Tibial nerve (tissue), 4 donors: Measurements from ENCODE around the gene GPR55. TPM values are rescaled to one million over a fixed set of nuclear protein-coding genes. Genes with fewer than 3 reads are reported as not detected.
"Not testable (repeated sequence)": the region's sequence is repeated elsewhere in the genome, so short reads cannot be mapped to it uniquely, and the experiment has no call there.

Source experiments
- DNase-seq, 2 donors: peaks; one replicate each; pipeline ENCODE4 v3.0.0-alpha.2; 2019; ENCODE audit warnings: low spot score in 2 of 2
- H3K27ac ChIP-seq, 4 donors: fragments of 200-600 bp; sonication (generic) in 3 of 4; one replicate each; pipeline ENCODE4 v1.5.1; 2017 to 2019; ENCODE audit warnings: mild to moderate bottlenecking in 1 of 4
- H3K27me3 ChIP-seq, 2 donors: fragments of 200-600 bp; sonication (generic) in 1 of 2; one replicate each; pipeline versions ENCODE4 v1.5.1 to v1.6.0; 2017 to 2019
- H3K36me3 ChIP-seq, 3 donors: fragments of 200-600 bp; sonication (generic); one replicate each; pipeline ENCODE4 v1.5.1; 2018 to 2019
- H3K4me1 ChIP-seq, 4 donors: fragments of 200-600 bp; sonication (generic) in 3 of 4; one replicate each; pipeline ENCODE4 v1.5.1; 2017 to 2019
- H3K4me3 ChIP-seq, 4 donors: fragments of 200-600 bp; sonication (generic) in 3 of 4; one replicate each; pipeline ENCODE4 v1.5.1; 2017 to 2019; ENCODE audit warnings: mild to moderate bottlenecking in 1 of 4, moderate library complexity in 1 of 4
- H3K9me3 ChIP-seq, 4 donors: fragments of 200-600 bp; sonication (generic) in 3 of 4; one replicate each; pipeline ENCODE4 v1.5.1; 2017 to 2019
- EP300 ChIP-seq, 2 donors: sonication (generic); formaldehyde crosslinking; IDR thresholded peaks; one replicate each; pipeline ENCODE4 v1.6.1; 2017; ENCODE audit warnings: antibody characterized with exemption in 2 of 2, mild to moderate bottlenecking in 1 of 2
- POLR2A ChIP-seq, 2 donors: fragments of 450-650 bp; IDR thresholded peaks; one replicate each; pipeline ENCODE4 v1.6.1; 2017; ENCODE audit warnings: antibody characterized with exemption in 2 of 2, mild to moderate bottlenecking in 2 of 2, moderate library complexity in 2 of 2
- WGBS, 2 donors: methylation state at CpG; one replicate each; pipeline ENCODE4 v1.1.5; 2018; 5-methylcytosine and 5-hydroxymethylcytosine counted together
- total RNA-seq, 4 donors: library from RNA; depleted of rRNA; stranded (reverse); fragments of >200 nt; gene quantifications; one replicate each; pipeline ENCODE4 v1.1.0, GENCODE V29; 2016
- TF ChIP-seq, protein P1 (sequence below), 5 experiments: fragments of 200-600 bp in 3 of 5; fragments of 450-650 bp in 2 of 5; sonication (generic) in 3 of 5; IDR thresholded peaks; one replicate each; pipeline ENCODE4 v1.5.1; 2016 to 2019; ENCODE audit warnings: antibody characterized with exemption in 5 of 5, mild to moderate bottlenecking in 3 of 5, moderate library complexity in 2 of 5

GPR55 gene
- total RNA-seq, 4 donors from 2014 or later = 0.21 TPM; not detected in 3

GRCh38 chr2:230968921-230969658 lies 44.0 kb upstream of the GPR55 start:
- no peak overlapping the region for H3K4me3 ChIP-seq
- TF ChIP-seq EP300 (IDR thresholded peaks at IDR 0.05) (no peak), POLR2A (IDR thresholded peaks at IDR 0.05) (no peak)
- TF ChIP-seq, protein P1, sequence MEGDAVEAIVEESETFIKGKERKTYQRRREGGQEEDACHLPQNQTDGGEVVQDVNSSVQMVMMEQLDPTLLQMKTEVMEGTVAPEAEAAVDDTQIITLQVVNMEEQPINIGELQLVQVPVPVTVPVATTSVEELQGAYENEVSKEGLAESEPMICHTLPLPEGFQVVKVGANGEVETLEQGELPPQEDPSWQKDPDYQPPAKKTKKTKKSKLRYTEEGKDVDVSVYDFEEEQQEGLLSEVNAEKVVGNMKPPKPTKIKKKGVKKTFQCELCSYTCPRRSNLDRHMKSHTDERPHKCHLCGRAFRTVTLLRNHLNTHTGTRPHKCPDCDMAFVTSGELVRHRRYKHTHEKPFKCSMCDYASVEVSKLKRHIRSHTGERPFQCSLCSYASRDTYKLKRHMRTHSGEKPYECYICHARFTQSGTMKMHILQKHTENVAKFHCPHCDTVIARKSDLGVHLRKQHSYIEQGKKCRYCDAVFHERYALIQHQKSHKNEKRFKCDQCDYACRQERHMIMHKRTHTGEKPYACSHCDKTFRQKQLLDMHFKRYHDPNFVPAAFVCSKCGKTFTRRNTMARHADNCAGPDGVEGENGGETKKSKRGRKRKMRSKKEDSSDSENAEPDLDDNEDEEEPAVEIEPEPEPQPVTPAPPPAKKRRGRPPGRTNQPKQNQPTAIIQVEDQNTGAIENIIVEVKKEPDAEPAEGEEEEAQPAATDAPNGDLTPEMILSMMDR (IDR thresholded peaks at IDR 0.05) = no peak

DNA sequence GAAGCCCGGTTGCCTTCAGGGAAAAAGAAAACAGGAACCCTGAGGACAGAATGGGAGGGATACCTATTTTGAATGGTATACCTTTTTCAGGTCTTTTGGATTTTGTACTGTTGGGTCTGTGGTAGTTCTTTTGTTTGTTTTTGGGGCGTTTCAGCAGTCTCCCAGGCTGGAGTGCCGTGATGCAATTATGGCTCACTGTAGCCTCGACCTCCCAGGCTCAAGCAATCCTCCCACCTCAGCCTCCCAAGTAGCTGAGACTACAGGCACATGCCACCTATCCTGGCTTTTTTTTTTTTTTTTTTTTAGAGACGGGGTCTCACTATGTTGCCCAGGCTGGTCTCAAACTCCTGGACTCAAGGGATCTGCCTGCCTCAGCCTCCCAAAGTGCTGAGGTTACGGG lies 43.3 kb upstream of the GPR55 start:
- H3K9me3 ChIP-seq, H3K4me1 ChIP-seq, H3K4me3 ChIP-seq, H3K27me3 ChIP-seq, H3K36me3 ChIP-seq, DNase-seq, H3K27ac ChIP-seq: not testable (repeated sequence)
- WGBS, 2 donors = 87 to 96% methylated on average over 6 of the region's 6 CpGs

More at GRCh38 chr2:230968921-230969658, 44.0 kb upstream of the GPR55 start:
- no peak overlapping the region for H3K27ac ChIP-seq
- WGBS, 2 donors = 78 to 84% methylated on average over 16 of the region's 16 CpGs
- no peaks in the 10 kb centered on the region for H3K4me1 ChIP-seq
- no peaks in the 10 kb centered on the region for H3K27me3 ChIP-seq
- no peaks in the 10 kb centered on the region for H3K36me3 ChIP-seq
- no peaks in the 10 kb centered on the region for H3K9me3 ChIP-seq
- DNase-seq = no peak

DNA sequence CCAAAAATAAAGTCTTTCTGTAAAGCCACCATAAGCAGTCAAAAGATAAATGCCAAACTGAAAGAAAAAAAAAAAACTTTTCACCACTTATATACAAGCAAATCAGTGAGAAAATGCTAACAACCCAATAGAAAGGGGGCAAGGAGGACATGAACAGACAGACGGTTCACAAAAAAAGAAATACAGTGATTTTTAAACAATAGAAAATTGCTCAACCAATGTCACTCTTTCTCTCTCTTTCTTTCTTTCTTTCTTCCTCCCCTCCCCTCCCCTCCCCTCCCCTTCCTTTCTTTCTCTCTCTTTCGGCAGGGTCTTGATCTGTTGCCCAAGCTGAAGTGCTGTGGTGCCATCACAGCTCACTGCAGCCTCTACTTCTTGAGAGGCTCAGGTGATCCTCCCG lies 42.1 kb upstream of the GPR55 start:
- WGBS, 2 donors = 50 to 77% methylated on average over 3 of the region's 3 CpGs
- Histone ChIP-seq H3K27me3 (no peaks in the 10 kb centered on the region), H3K4me3 (no peak overlapping the region), H3K4me1 (no peaks in the 10 kb centered on the region), H3K36me3 (no peaks in the 10 kb centered on the region), H3K27ac (no peak overlapping the region), H3K9me3 (no peaks in the 10 kb centered on the region)
- TF ChIP-seq POLR2A (IDR thresholded peaks at IDR 0.05) = no peak
- TF ChIP-seq EP300 (IDR thresholded peaks at IDR 0.05) = no peak
- TF ChIP-seq, protein P1 (IDR thresholded peaks at IDR 0.05) = no peak
- DNase-seq = no peak

DNA sequence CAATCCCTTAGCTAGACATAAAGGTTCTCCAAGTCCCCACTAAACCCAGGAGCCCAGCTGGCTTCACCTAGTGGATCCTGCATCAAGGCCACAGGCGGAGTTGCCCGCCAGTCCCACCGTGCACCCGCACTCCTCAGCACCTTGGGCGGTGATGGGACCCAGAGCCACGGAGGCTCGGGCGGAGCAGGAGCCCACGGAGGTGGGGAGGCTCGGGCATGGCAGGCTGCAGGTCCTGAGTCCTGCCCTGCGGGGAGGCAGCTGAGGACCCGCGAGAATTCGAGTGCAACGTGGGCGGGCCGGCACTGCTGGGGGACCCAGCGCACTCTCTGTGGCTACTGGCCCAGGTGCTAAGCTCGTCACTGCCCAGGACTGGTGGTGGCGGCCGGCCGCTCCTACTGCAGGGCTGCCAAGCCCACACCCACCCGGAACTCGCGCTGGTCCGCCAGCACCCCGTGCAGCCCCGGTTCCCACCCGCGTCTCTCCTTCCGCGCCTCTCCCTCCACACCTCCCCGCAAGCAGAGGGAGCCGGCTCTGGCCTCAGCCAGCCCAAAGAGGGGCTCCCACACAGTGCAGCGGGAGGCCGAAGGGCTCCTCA lies 39.2 kb upstream of the GPR55 start:
- Histone ChIP-seq H3K27ac (no peak overlapping the region), H3K27me3 (peaks cover 0 to 6% of the 10 kb centered on the region in 2 donors), H3K36me3 (no peaks in the 10 kb centered on the region), H3K4me3 (no peak overlapping the region), H3K9me3 (no peaks in the 10 kb centered on the region), H3K4me1 (no peaks in the 10 kb centered on the region)
- WGBS, 2 donors = 92 to 94% methylated on average over 31 to 36 of the region's 36 CpGs
- TF ChIP-seq, protein P1 (IDR thresholded peaks at IDR 0.05) = no peak
- TF ChIP-seq POLR2A (IDR thresholded peaks at IDR 0.05) (no peak), EP300 (IDR thresholded peaks at IDR 0.05) (no peak)
- DNase-seq = no peak

- Histone ChIP-seq H3K4me1 (peaks cover 0 to 13% (median 11%) of the 10 kb centered on the region in 4 donors), H3K27ac (no peak overlapping the region), H3K36me3 (no peaks in the 10 kb centered on the region), H3K4me3 (no peak overlapping the region), H3K9me3 (no peaks in the 10 kb centered on the region), H3K27me3 (peaks cover 0 to 20% of the 10 kb centered on the region in 2 donors)
- TF ChIP-seq EP300 (IDR thresholded peaks at IDR 0.05) = no peak
- TF ChIP-seq POLR2A (IDR thresholded peaks at IDR 0.05) = no peak
- TF ChIP-seq, protein P1 (IDR thresholded peaks at IDR 0.05) = no peak
- no peak for DNase-seq
- WGBS, 2 donors = 43 to 53% methylated on average over 3 of the region's 3 CpGs
These were observed 36.0 kb upstream of the GPR55 start for GRCh38 chr2:230961091-230961491.
